Thyroid gland (tissue), 4 donors: ENCODE data around the gene TSPYL6.

Source experiments
- POLR2A ChIP-seq, 2 donors: fragments of 450-650 bp; IDR thresholded peaks; one replicate each; pipeline ENCODE4 v1.6.1; 2017; ENCODE audit warnings: antibody characterized with exemption in 2 of 2, mild to moderate bottlenecking in 2 of 2, moderate library complexity in 1 of 2
- TF ChIP-seq, protein P1 (sequence below), 6 experiments: fragments of 200-600 bp in 3 of 6; fragments of 450-650 bp in 3 of 6; sonication (generic) in 3 of 6; IDR thresholded peaks; one replicate each; pipeline ENCODE4 v1.5.1; 2016 to 2019; ENCODE audit warnings: antibody characterized with exemption in 6 of 6, mild to moderate bottlenecking in 2 of 6, inconsistent platforms in 1 of 6, moderate library complexity in 1 of 6

DNA sequence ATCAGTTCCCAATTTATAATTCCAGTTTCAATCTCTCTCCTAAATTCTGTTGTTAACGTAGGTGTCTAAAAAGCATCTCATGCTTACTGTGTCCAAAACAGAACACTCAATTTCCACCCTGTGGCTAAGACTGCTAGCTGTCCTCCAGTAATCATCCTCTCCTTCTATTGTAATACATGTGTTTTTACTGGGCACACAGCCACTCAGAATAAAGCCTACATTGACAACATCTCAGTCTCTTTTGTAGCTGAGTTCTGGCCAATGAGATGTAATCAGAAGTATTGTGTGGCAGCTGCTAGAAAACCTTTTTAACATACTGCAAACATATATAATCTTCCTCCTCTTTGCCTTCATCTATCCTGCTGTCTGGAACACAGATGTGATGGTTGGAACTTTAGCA is 29.4 kb upstream of the TSPYL6 start:
- TF ChIP-seq, protein P1, sequence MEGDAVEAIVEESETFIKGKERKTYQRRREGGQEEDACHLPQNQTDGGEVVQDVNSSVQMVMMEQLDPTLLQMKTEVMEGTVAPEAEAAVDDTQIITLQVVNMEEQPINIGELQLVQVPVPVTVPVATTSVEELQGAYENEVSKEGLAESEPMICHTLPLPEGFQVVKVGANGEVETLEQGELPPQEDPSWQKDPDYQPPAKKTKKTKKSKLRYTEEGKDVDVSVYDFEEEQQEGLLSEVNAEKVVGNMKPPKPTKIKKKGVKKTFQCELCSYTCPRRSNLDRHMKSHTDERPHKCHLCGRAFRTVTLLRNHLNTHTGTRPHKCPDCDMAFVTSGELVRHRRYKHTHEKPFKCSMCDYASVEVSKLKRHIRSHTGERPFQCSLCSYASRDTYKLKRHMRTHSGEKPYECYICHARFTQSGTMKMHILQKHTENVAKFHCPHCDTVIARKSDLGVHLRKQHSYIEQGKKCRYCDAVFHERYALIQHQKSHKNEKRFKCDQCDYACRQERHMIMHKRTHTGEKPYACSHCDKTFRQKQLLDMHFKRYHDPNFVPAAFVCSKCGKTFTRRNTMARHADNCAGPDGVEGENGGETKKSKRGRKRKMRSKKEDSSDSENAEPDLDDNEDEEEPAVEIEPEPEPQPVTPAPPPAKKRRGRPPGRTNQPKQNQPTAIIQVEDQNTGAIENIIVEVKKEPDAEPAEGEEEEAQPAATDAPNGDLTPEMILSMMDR (IDR thresholded peaks at IDR 0.05), result no peak
- no peak for TF ChIP-seq POLR2A (IDR thresholded peaks at IDR 0.05)
